A549 (cell line): Measurements from ENCODE around the gene PI4KA. TPM values are rescaled to one million over a fixed set of nuclear protein-coding genes. Genes with fewer than 3 reads are reported as not detected.

Experiments
- ATAC-seq, 2 experiments: fragments of 200-7000 bp in 1 of 2; fragments of >200 bp in 1 of 2; cut with Nextera tagmentation in 1 of 2; cut with Tn5 transposase in 1 of 2; 3 replicates each; pipeline versions ENCODE4 v1.8.0 to v1.9.1; 2018 to 2020; ENCODE audit warnings: mild to moderate bottlenecking in 1 of 2, moderate library complexity in 1 of 2
- CTCF ChIA-PET: fragments of 300-600 bp; sonication (Branson Sonifier 250); formaldehyde crosslinking; extraction: SDS; loops from one replicate; lab custom pipeline; 2021; ENCODE audit warnings: antibody characterized with exemption, inconsistent platforms; lab: Yijun Ruan, JAX
- POLR2A ChIA-PET: fragments of 350-600 bp; formaldehyde crosslinking; extraction: SDS; loops from one replicate; lab custom pipeline; 2021; ENCODE audit warnings: antibody characterized with exemption, inconsistent platforms; lab: Yijun Ruan, JAX
- DNase-seq, 2 experiments: peaks; one replicate each; pipeline versions ENCODE4 v3.0.0 to v3.0.0-alpha.2; 2011 to 2016; ENCODE audit warnings: low read depth in 1 of 2, low spot score in 1 of 2
- FAIRE-seq: peaks from 2 replicates; lab custom pipeline; 2011; peaks lifted over from hg19 to GRCh38; lab: Jason Lieb, UNC
- H3K27ac ChIP-seq, 2 experiments: fragments of >200 bp; sonication (Bioruptor Twin); formaldehyde crosslinking; 3 replicates each; pipeline ENCODE4 v1.5.1; 2016 to 2017
- H3K4me1 ChIP-seq: fragments of >200 bp; sonication (Bioruptor Twin); formaldehyde crosslinking; 3 replicates; pipeline ENCODE4 v1.6.1; 2016
- H3K4me2 ChIP-seq: fragments of >200 bp; sonication (Bioruptor Twin); formaldehyde crosslinking; 3 replicates; pipeline ENCODE4 v1.6.1; 2016
- H3K4me3 ChIP-seq: fragments of >200 bp; sonication (Bioruptor Twin); formaldehyde crosslinking; 3 replicates; pipeline ENCODE4 v1.5.1; 2016
- H3K9me3 ChIP-seq: fragments of >200 bp; sonication (Bioruptor Twin); formaldehyde crosslinking; 3 replicates; pipeline ENCODE4 v1.6.1; 2016
- BHLHE40 ChIP-seq: IDR thresholded peaks from 2 replicates; pipeline ENCODE4 v1.6.1; 2012; ENCODE audit warnings: low read depth, low read length, inconsistent platforms
- CBX2 ChIP-seq: fragments of 200-600 bp; sonication (generic); IDR thresholded peaks from 2 replicates; pipeline ENCODE4 v1.6.1; 2016; ENCODE audit warnings: low read depth, mild to moderate bottlenecking, borderline replicate concordance
- CEBPB ChIP-seq, 2 experiments: fragments of >200 bp in 1 of 2; sonication (Bioruptor Twin) in 1 of 2; formaldehyde crosslinking in 1 of 2; IDR thresholded peaks; 2 replicates each; pipeline ENCODE4 v1.6.1; 2012 to 2016
- CHD4 ChIP-seq: fragments of 200-600 bp; sonication (generic); IDR thresholded peaks from 2 replicates; pipeline ENCODE4 v1.6.1; 2016; ENCODE audit warnings: antibody characterized with exemption, mild to moderate bottlenecking, borderline replicate concordance
- EHF ChIP-seq: fragments of 250-450 bp; sonication (Bioruptor Pico); IDR thresholded peaks from 2 replicates; pipeline ENCODE4 v1.5.0; 2020; ENCODE audit warnings: mild to moderate bottlenecking
- ESRRA ChIP-seq: fragments of 150-350 bp; IDR thresholded peaks from 2 replicates; pipeline ENCODE4 v1.6.1; 2014; ENCODE audit warnings: mild to moderate bottlenecking, low read length, borderline replicate concordance
- FOSB ChIP-seq: fragments of 250-450 bp; sonication (Bioruptor Pico); IDR thresholded peaks from 2 replicates; pipeline ENCODE4 v1.5.0; 2020; ENCODE audit warnings: mild to moderate bottlenecking, moderate library complexity
- FOSL2 ChIP-seq, 2 experiments: fragments of 450-650 bp in 1 of 2; fragments of >200 bp in 1 of 2; sonication (Bioruptor Twin) in 1 of 2; formaldehyde crosslinking; IDR thresholded peaks; 2 replicates each; pipeline versions ENCODE4 v1.5.0 to v1.6.1; 2016 to 2020; ENCODE audit warnings: mild to moderate bottlenecking in 1 of 2, moderate library complexity in 1 of 2
- JUNB ChIP-seq: fragments of >200 bp; sonication (Bioruptor Twin); formaldehyde crosslinking; IDR thresholded peaks from 2 replicates; pipeline ENCODE4 v1.6.1; 2016
- NPAS2 ChIP-seq: fragments of 250-450 bp; sonication (Bioruptor Pico); IDR thresholded peaks from 2 replicates; pipeline ENCODE4 v1.8.0; 2022; ENCODE audit warnings: mild to moderate bottlenecking, moderate library complexity, borderline replicate concordance
- RCOR1 ChIP-seq: fragments of 150-350 bp; IDR thresholded peaks from 2 replicates; pipeline ENCODE4 v1.6.1; 2014; ENCODE audit warnings: antibody characterized with exemption, low read length, low read depth
- REST ChIP-seq: fragments of 200-600 bp; sonication (generic); IDR thresholded peaks from 2 replicates; pipeline ENCODE4 v1.6.1; 2016; ENCODE audit warnings: antibody characterized with exemption, mild to moderate bottlenecking, moderate library complexity
- ZFP36 ChIP-seq: fragments of 450-650 bp; IDR thresholded peaks from 2 replicates; pipeline ENCODE4 v1.6.1; 2014; ENCODE audit warnings: borderline replicate concordance; ENCODE audit not compliant: partially characterized antibody
- ZSCAN20 ChIP-seq: fragments of 250-450 bp; sonication (Bioruptor Pico); IDR thresholded peaks from 2 replicates; pipeline ENCODE4 v1.8.0; 2022; ENCODE audit warnings: mild to moderate bottlenecking, moderate library complexity
- WGBS: methylation state at CpG from one replicate; pipeline ENCODE4 v1.1.6; 2017; ENCODE audit errors: missing lambda C conversion rate; 5-methylcytosine and 5-hydroxymethylcytosine counted together
- polyA plus RNA-seq, 4 experiments: library from polyadenylated mRNA; depleted of rRNA in 3 of 4; stranded (reverse); fragments of >200 nt; fragmentation: RNase III in 1 of 4; extraction: RNeasy Plus Mini Kit Qiagen cat#74134 plus additional on column Dnase treatment in 1 of 4; gene quantifications; 2 replicates in 3 of 4; 3 replicates in 1 of 4; pipeline ENCODE4 v1.2.3, GENCODE V29; 2011 to 2017
- TF ChIP-seq, protein P1 (sequence below): IDR thresholded peaks from 2 replicates; pipeline ENCODE4 v1.6.1; 2012; ENCODE audit warnings: low read depth, borderline replicate concordance
- TF ChIP-seq, protein P2 (sequence below): fragments of >200 bp; sonication (Bioruptor Twin); formaldehyde crosslinking; IDR thresholded peaks from 3 replicates; pipeline ENCODE4 v1.6.1; 2016
- TF ChIP-seq, protein P3 (sequence below): fragments of 450-650 bp; IDR thresholded peaks from 2 replicates; pipeline ENCODE4 v1.6.1; 2014; ENCODE audit warnings: antibody characterized with exemption

Gene PI4KA
- polyA plus RNA-seq, 2 of the 4 experiments (the other 2 are of a cell fraction) = 14.4 to 21.3 TPM

- Histone ChIP-seq H3K27ac (no peak overlapping the region), H3K9me3 (no peaks in the 10 kb centered on the region), H3K4me2 (no peak overlapping the region), H3K4me1 (no peaks in the 10 kb centered on the region), H3K4me3 (no peak overlapping the region)
- ChIA-PET POLR2A (no interaction called here), CTCF (interaction anchor here (6.5 kb wide), 1 partner anchor 10 kb away, joined by 35 read pairs; no protein-coding TSS in a partner anchor)
- FAIRE-seq = no peak
- no peak for ATAC-seq
- DNase-seq = no peak
- 75% methylated on average over 1 of the region's 1 CpG for WGBS
- no peak for TF ChIP-seq ESRRA
- TF ChIP-seq, protein P1, sequence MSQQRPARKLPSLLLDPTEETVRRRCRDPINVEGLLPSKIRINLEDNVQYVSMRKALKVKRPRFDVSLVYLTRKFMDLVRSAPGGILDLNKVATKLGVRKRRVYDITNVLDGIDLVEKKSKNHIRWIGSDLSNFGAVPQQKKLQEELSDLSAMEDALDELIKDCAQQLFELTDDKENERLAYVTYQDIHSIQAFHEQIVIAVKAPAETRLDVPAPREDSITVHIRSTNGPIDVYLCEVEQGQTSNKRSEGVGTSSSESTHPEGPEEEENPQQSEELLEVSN = no peak
- TF ChIP-seq CBX2 = no peak
- TF ChIP-seq NPAS2 (CRISPR knock-in tag) = no peak
- TF ChIP-seq ZSCAN20 (CRISPR knock-in tag) = no peak
- TF ChIP-seq JUNB = no peak
- TF ChIP-seq, all 56 proteins: peak for 0
These were observed 16.7 kb upstream of the PI4KA start for GRCh38 chr22:20875296-20875695.

DNA sequence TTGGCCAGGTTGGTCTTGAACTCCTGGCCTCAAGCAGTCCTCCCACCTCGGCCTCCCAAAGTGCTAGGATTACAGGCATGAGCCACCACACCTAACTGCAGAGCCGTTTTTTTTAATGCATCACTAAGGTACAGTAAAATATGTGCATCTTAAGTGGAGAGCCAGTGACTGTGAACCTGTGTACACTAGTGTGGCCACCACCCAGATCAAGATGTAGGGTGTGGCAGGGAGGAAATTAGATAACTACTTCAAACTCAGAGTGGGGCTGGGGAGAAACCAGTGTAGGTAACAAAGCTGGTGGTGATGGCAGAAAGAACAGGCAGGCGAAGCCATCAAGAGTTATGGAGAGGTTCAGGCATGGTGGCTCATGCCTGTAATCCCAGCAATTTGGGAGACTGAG lies 14.6 kb upstream of the PI4KA start:
- ATAC-seq = no peak
- no peak for FAIRE-seq
- TF ChIP-seq CEBPB (IDR thresholded peaks at IDR 0.05) = no peak
- TF ChIP-seq, protein P2, sequence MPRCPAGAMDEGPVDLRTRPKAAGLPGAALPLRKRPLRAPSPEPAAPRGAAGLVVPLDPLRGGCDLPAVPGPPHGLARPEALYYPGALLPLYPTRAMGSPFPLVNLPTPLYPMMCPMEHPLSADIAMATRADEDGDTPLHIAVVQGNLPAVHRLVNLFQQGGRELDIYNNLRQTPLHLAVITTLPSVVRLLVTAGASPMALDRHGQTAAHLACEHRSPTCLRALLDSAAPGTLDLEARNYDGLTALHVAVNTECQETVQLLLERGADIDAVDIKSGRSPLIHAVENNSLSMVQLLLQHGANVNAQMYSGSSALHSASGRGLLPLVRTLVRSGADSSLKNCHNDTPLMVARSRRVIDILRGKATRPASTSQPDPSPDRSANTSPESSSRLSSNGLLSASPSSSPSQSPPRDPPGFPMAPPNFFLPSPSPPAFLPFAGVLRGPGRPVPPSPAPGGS = no peak
- no peak for TF ChIP-seq ESRRA
- TF ChIP-seq ZFP36 = no peak
- no peak for TF ChIP-seq EHF (CRISPR knock-in tag)
- no peak for TF ChIP-seq CHD4
- no peak for TF ChIP-seq RCOR1
- TF ChIP-seq, protein P3, sequence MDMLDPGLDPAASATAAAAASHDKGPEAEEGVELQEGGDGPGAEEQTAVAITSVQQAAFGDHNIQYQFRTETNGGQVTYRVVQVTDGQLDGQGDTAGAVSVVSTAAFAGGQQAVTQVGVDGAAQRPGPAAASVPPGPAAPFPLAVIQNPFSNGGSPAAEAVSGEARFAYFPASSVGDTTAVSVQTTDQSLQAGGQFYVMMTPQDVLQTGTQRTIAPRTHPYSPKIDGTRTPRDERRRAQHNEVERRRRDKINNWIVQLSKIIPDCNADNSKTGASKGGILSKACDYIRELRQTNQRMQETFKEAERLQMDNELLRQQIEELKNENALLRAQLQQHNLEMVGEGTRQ = no peak
- no peak for TF ChIP-seq BHLHE40
- TF ChIP-seq FOSB (CRISPR knock-in tag) = no peak
- no peak for TF ChIP-seq FOSL2 (IDR thresholded peaks at IDR 0.05)
- no peak for TF ChIP-seq FOSL2 (CRISPR knock-in tag; IDR thresholded peaks at IDR 0.05)
- TF ChIP-seq REST = no peak
- TF ChIP-seq ZSCAN20 (CRISPR knock-in tag) = no peak
- H3K4me2 ChIP-seq = no peak overlapping the region
- 80% methylated on average over 3 of the region's 3 CpGs for WGBS
- CTCF ChIA-PET = interaction anchor here (1.0 to 6.5 kb wide), 3 partner anchors 12 to 69 kb away, joined by 3 to 35 read pairs (median 3); no protein-coding TSS in a partner anchor
- DNase-seq = no peak
- H3K9me3 ChIP-seq = no peaks in the 10 kb centered on the region
- H3K4me3 ChIP-seq = no peak overlapping the region
- no peaks in the 10 kb centered on the region for H3K4me1 ChIP-seq
- POLR2A ChIA-PET = no interaction called here
- H3K27ac ChIP-seq = no peak overlapping the region
